ENCODE results near the gene SDC4.

Gene SDC4

GRCh38 chr20:45347936-45348778 lies at the start of gene SDC4:
TSS of gene SDC4 (minus strand) at chr20:45348424. CDS start at chr20:45348384, 40 bp downstream.
- DNase-seq (ENCODE audit: low read depth, low spot score), result no peak
- Histone ChIP-seq H3K36me3 (ENCODE audit: control insufficient read depth, insufficient read depth, low read length) (no peaks in the 10 kb centered on the region), H3K27me3 (ENCODE audit: control insufficient read depth, insufficient read depth, low read length) (no peaks in the 10 kb centered on the region), H3K9me3 (ENCODE audit: control insufficient read depth, insufficient read depth, low read length) (no peaks in the 10 kb centered on the region), H3K4me1 (ENCODE audit: control insufficient read depth, insufficient read depth, low read length) (peaks cover 16% of the 10 kb centered on the region), H3K27ac (ENCODE audit: low read length) (no peak within 1 kb of the TSS), H3K4me3 (ENCODE audit: low read length) (peak within 1 kb of the TSS; percentile 65)
- WGBS (ENCODE audit: insufficient coverage, insufficient read length), result no CpG with 5 or more reads among the region's 77 CpGs

- Histone ChIP-seq H3K9me3 (ENCODE audit: control insufficient read depth, insufficient read depth, low read length) (no peaks in the 10 kb centered on the region), H3K27me3 (ENCODE audit: control insufficient read depth, insufficient read depth, low read length) (no peaks in the 10 kb centered on the region), H3K36me3 (ENCODE audit: control insufficient read depth, insufficient read depth, low read length) (no peaks in the 10 kb centered on the region), H3K4me1 (ENCODE audit: control insufficient read depth, insufficient read depth, low read length) (no peaks in the 10 kb centered on the region), H3K4me3 (ENCODE audit: low read length) (no peak overlapping the region), H3K27ac (ENCODE audit: low read length) (no peak overlapping the region)
- WGBS (ENCODE audit: insufficient coverage, insufficient read length), result no CpG with 5 or more reads among the region's 7 CpGs
- no peak for DNase-seq (ENCODE audit: low read depth, low spot score)
Measured at GRCh38 chr20:45395114-45395415, 46.8 kb upstream of the SDC4 start.

- H3K36me3 ChIP-seq (ENCODE audit: control insufficient read depth, insufficient read depth, low read length), result no peaks in the 10 kb centered on the region
- no peak for DNase-seq (ENCODE audit: low read depth, low spot score)
Measured at GRCh38 chr20:45394221-45395113, 46.2 kb upstream of the SDC4 start.

GRCh38 chr20:45392733-45393132 lies 44.5 kb upstream of the SDC4 start:
- H3K27ac ChIP-seq (ENCODE audit: low read length), result no peak overlapping the region
- H3K9me3 ChIP-seq (ENCODE audit: control insufficient read depth, insufficient read depth, low read length), result no peaks in the 10 kb centered on the region
- H3K27me3 ChIP-seq (ENCODE audit: control insufficient read depth, insufficient read depth, low read length), result no peaks in the 10 kb centered on the region
- WGBS (ENCODE audit: insufficient coverage, insufficient read length), result no CpG with 5 or more reads among the region's 3 CpGs
- H3K36me3 ChIP-seq (ENCODE audit: control insufficient read depth, insufficient read depth, low read length), result no peaks in the 10 kb centered on the region
- no peak for DNase-seq (ENCODE audit: low read depth, low spot score)
- H3K4me1 ChIP-seq (ENCODE audit: control insufficient read depth, insufficient read depth, low read length), result no peaks in the 10 kb centered on the region
- H3K4me3 ChIP-seq (ENCODE audit: low read length), result no peak overlapping the region

More at GRCh38 chr20:45394221-45395113, 46.2 kb upstream of the SDC4 start:
- Histone ChIP-seq H3K27me3 (ENCODE audit: control insufficient read depth, insufficient read depth, low read length) (no peaks in the 10 kb centered on the region), H3K4me3 (ENCODE audit: low read length) (no peak overlapping the region), H3K4me1 (ENCODE audit: control insufficient read depth, insufficient read depth, low read length) (no peaks in the 10 kb centered on the region), H3K9me3 (ENCODE audit: control insufficient read depth, insufficient read depth, low read length) (no peaks in the 10 kb centered on the region), H3K27ac (ENCODE audit: low read length) (no peak overlapping the region)
- WGBS (ENCODE audit: insufficient coverage, insufficient read length), result no CpG with 5 or more reads among the region's 21 CpGs

- Histone ChIP-seq H3K4me1 (ENCODE audit: control insufficient read depth, insufficient read depth, low read length) (no peaks in the 10 kb centered on the region), H3K27me3 (ENCODE audit: control insufficient read depth, insufficient read depth, low read length) (no peaks in the 10 kb centered on the region), H3K9me3 (ENCODE audit: control insufficient read depth, insufficient read depth, low read length) (no peaks in the 10 kb centered on the region), H3K36me3 (ENCODE audit: control insufficient read depth, insufficient read depth, low read length) (no peaks in the 10 kb centered on the region), H3K27ac (ENCODE audit: low read length) (no peak overlapping the region), H3K4me3 (ENCODE audit: low read length) (no peak overlapping the region)
- WGBS (ENCODE audit: insufficient coverage, insufficient read length), result no CpG with 5 or more reads among the region's 2 CpGs
- no peak for DNase-seq (ENCODE audit: low read depth, low spot score)
Measured at GRCh38 chr20:45391559-45391958, 43.3 kb upstream of the SDC4 start.

- Histone ChIP-seq H3K27me3 (ENCODE audit: control insufficient read depth, insufficient read depth, low read length) (no peaks in the 10 kb centered on the region), H3K27ac (ENCODE audit: low read length) (no peak overlapping the region), H3K9me3 (ENCODE audit: control insufficient read depth, insufficient read depth, low read length) (no peaks in the 10 kb centered on the region), H3K4me1 (ENCODE audit: control insufficient read depth, insufficient read depth, low read length) (no peaks in the 10 kb centered on the region), H3K36me3 (ENCODE audit: control insufficient read depth, insufficient read depth, low read length) (no peaks in the 10 kb centered on the region), H3K4me3 (ENCODE audit: low read length) (no peak overlapping the region)
- DNase-seq (ENCODE audit: low read depth, low spot score), result no peak
- WGBS (ENCODE audit: insufficient coverage, insufficient read length), result no CpG with 5 or more reads among the region's 2 CpGs
Measured at GRCh38 chr20:45390931-45391330, 42.7 kb upstream of the SDC4 start.

- WGBS (ENCODE audit: insufficient coverage, insufficient read length), result no CpG with 5 or more reads among the region's 1 CpG
- no peaks in the 10 kb centered on the region for H3K9me3 ChIP-seq (ENCODE audit: control insufficient read depth, insufficient read depth, low read length)
- no peaks in the 10 kb centered on the region for H3K36me3 ChIP-seq (ENCODE audit: control insufficient read depth, insufficient read depth, low read length)
Measured at GRCh38 chr20:45387274-45387673, 39.0 kb upstream of the SDC4 start.

GRCh38 chr20:45378191-45378590 lies 30.0 kb upstream of the SDC4 start, which contains the start of gene TP53TG5:
TSS of gene TP53TG5 (minus strand) at chr20:45378325. CDS start at chr20:45378236, 89 bp downstream.
- no CpG with 5 or more reads among the region's 1 CpG for WGBS (ENCODE audit: insufficient coverage, insufficient read length)
- H3K4me3 ChIP-seq (ENCODE audit: low read length), result no peak within 1 kb of the TSS
- H3K4me1 ChIP-seq (ENCODE audit: control insufficient read depth, insufficient read depth, low read length), result peaks cover 3% of the 10 kb centered on the region; the same call in 1 of the 2 replicates
- DNase-seq (ENCODE audit: low read depth, low spot score), result no peak
- no peak within 1 kb of the TSS for H3K27ac ChIP-seq (ENCODE audit: low read length)
- no peaks in the 10 kb centered on the region for H3K36me3 ChIP-seq (ENCODE audit: control insufficient read depth, insufficient read depth, low read length)
- no peaks in the 10 kb centered on the region for H3K9me3 ChIP-seq (ENCODE audit: control insufficient read depth, insufficient read depth, low read length)
- H3K27me3 ChIP-seq (ENCODE audit: control insufficient read depth, insufficient read depth, low read length), result no peaks in the 10 kb centered on the region; the same call in 1 of the 2 replicates

More at GRCh38 chr20:45387274-45387673, 39.0 kb upstream of the SDC4 start:
- no peak overlapping the region for H3K27ac ChIP-seq (ENCODE audit: low read length)
- H3K4me3 ChIP-seq (ENCODE audit: low read length), result no peak overlapping the region
- H3K4me1 ChIP-seq (ENCODE audit: control insufficient read depth, insufficient read depth, low read length), result no peaks in the 10 kb centered on the region
- no peak for DNase-seq (ENCODE audit: low read depth, low spot score)
- H3K27me3 ChIP-seq (ENCODE audit: control insufficient read depth, insufficient read depth, low read length), result no peaks in the 10 kb centered on the region

GRCh38 chr20:45377269-45377668 lies 29.0 kb upstream of the SDC4 start:
- DNase-seq (ENCODE audit: low read depth, low spot score), result no peak
- Histone ChIP-seq H3K27ac (ENCODE audit: low read length) (no peak overlapping the region), H3K4me1 (ENCODE audit: control insufficient read depth, insufficient read depth, low read length) (peaks cover 7% of the 10 kb centered on the region; the same call in 1 of the 2 replicates), H3K9me3 (ENCODE audit: control insufficient read depth, insufficient read depth, low read length) (no peaks in the 10 kb centered on the region), H3K4me3 (ENCODE audit: low read length) (no peak overlapping the region), H3K27me3 (ENCODE audit: control insufficient read depth, insufficient read depth, low read length) (peaks cover 2% of the 10 kb centered on the region; the same call in 1 of the 2 replicates), H3K36me3 (ENCODE audit: control insufficient read depth, insufficient read depth, low read length) (no peaks in the 10 kb centered on the region)
- WGBS (ENCODE audit: insufficient coverage, insufficient read length), result no CpG with 5 or more reads among the region's 11 CpGs

GRCh38 chr20:45374966-45375365 lies 26.7 kb upstream of the SDC4 start:
- H3K27me3 ChIP-seq (ENCODE audit: control insufficient read depth, insufficient read depth, low read length), result peaks cover 2% of the 10 kb centered on the region; the same call in 1 of the 2 replicates
- peaks cover 7% of the 10 kb centered on the region; the same call in 1 of the 2 replicates for H3K4me1 ChIP-seq (ENCODE audit: control insufficient read depth, insufficient read depth, low read length)
- no peaks in the 10 kb centered on the region for H3K36me3 ChIP-seq (ENCODE audit: control insufficient read depth, insufficient read depth, low read length)
- no CpG with 5 or more reads among the region's 14 CpGs for WGBS (ENCODE audit: insufficient coverage, insufficient read length)
- DNase-seq (ENCODE audit: low read depth, low spot score), result no peak
- no peak overlapping the region for H3K27ac ChIP-seq (ENCODE audit: low read length)
- no peak overlapping the region for H3K4me3 ChIP-seq (ENCODE audit: low read length)
- no peaks in the 10 kb centered on the region for H3K9me3 ChIP-seq (ENCODE audit: control insufficient read depth, insufficient read depth, low read length)

All from iPS DF 6.9 (cell line).